HepG2 (cell line): ENCODE results near the gene CLASP2. TPM values are rescaled to one million over a fixed set of nuclear protein-coding genes. Genes with fewer than 3 reads are reported as not detected.

ENCODE experiments used
- ATAC-seq: fragments of 200-7000 bp; cut with Tn5 transposase; 3 replicates; pipeline ENCODE4 v1.9.1; 2020; ENCODE audit warnings: mild to moderate bottlenecking, moderate library complexity
- BruUV-seq: library from RNA; stranded (reverse); fragments of 400-500 nt; replicated peaks from 2 replicates; lab custom pipeline; 2021; lab: Mats Ljungman, UMichigan
- CTCF ChIA-PET: fragments of 300-600 bp; formaldehyde crosslinking; extraction: SDS; loops from one replicate; lab custom pipeline; 2021; ENCODE audit warnings: low total read pairs, inconsistent platforms, low intra/inter-chr PET ratio; lab: Yijun Ruan, JAX
- POLR2A ChIA-PET: fragments of 350-600 bp; sonication (Branson Sonifier 250); formaldehyde crosslinking; loops from one replicate; lab custom pipeline; 2020; ENCODE audit warnings: antibody characterized with exemption, inconsistent platforms; lab: Yijun Ruan, JAX
- DNase-seq: peaks from one replicate; pipeline ENCODE4 v3.0.0-alpha.2; 2015; ENCODE audit warnings: low spot score
- FAIRE-seq: peaks from 3 replicates; lab custom pipeline; 2011; peaks lifted over from hg19 to GRCh38; lab: Jason Lieb, UNC
- H2AFZ ChIP-seq: one replicate; pipeline ENCODE4 v1.6.1; 2011; ENCODE audit warnings: low read length, inconsistent platforms
- H3K27ac ChIP-seq: fragments of 300-600 bp; 3 replicates; pipeline ENCODE4 v1.8.0; 2011; ENCODE audit warnings: mixed run types, mild to moderate bottlenecking, mixed read lengths, low read length, inconsistent platforms; ENCODE audit not compliant: insufficient read depth; ENCODE audit errors: extremely low read length
- H3K27me3 ChIP-seq, 2 experiments: fragments of 200-600 bp in 1 of 2; 2 replicates in 1 of 2; 3 replicates in 1 of 2; pipeline versions ENCODE4 v1.6.0 to v1.8.0; 2011; ENCODE audit warnings: low read length in 2 of 2, mild to moderate bottlenecking in 2 of 2, moderate library complexity in 2 of 2, inconsistent platforms in 1 of 2; ENCODE audit not compliant: insufficient read depth in 2 of 2, control insufficient read depth in 1 of 2
- H3K36me3 ChIP-seq, 2 experiments: fragments of 200-600 bp in 1 of 2; replicated peaks in 1 of 2; 2 replicates in 1 of 2; 3 replicates in 1 of 2; pipeline versions ENCODE4 v1.5.1 to v1.8.0; 2011; ENCODE audit warnings: low read length in 2 of 2, inconsistent platforms in 1 of 2; ENCODE audit not compliant: insufficient read depth in 2 of 2, control insufficient read depth in 1 of 2
- H3K4me1 ChIP-seq: 2 replicates; pipeline ENCODE4 v1.5.1; 2012; ENCODE audit warnings: low read length, inconsistent platforms; ENCODE audit not compliant: insufficient read depth
- H3K4me2 ChIP-seq: 2 replicates; pipeline ENCODE4 v1.6.0; 2011; ENCODE audit warnings: low read depth, low read length, inconsistent platforms
- H3K4me3 ChIP-seq, 3 experiments: fragments of 200-600 bp in 1 of 3; sonication (generic), shearing (Covaris generic) in 1 of 3; replicated peaks in 1 of 3; 2 replicates each; pipeline ENCODE4 v1.5.1; 2011 to 2016; ENCODE audit warnings: low read length in 3 of 3, inconsistent platforms in 2 of 3, low read depth in 2 of 3, mild to moderate bottlenecking in 2 of 3, control low read depth in 1 of 3, mixed read lengths in 1 of 3; ENCODE audit not compliant: insufficient read depth in 1 of 3
- H3K79me2 ChIP-seq: one replicate; pipeline ENCODE4 v1.6.1; 2011; ENCODE audit warnings: low read length, inconsistent platforms; ENCODE audit not compliant: insufficient read depth
- H3K9ac ChIP-seq: 2 replicates; pipeline ENCODE4 v1.6.0; 2011; ENCODE audit warnings: mild to moderate bottlenecking, low read depth, low read length, inconsistent platforms; ENCODE audit not compliant: insufficient read depth
- H3K9me3 ChIP-seq: 2 replicates; pipeline ENCODE4 v1.5.1; 2012; ENCODE audit warnings: mild to moderate bottlenecking, low read length
- H4K20me1 ChIP-seq: 2 replicates; pipeline ENCODE4 v1.6.0; 2011; ENCODE audit warnings: inconsistent platforms, mild to moderate bottlenecking, low read length, moderate library complexity; ENCODE audit not compliant: insufficient read depth
- ATF2 ChIP-seq: sonication (generic); formaldehyde crosslinking; IDR thresholded peaks from 2 replicates; pipeline ENCODE4 v1.4.0; 2020; ENCODE audit warnings: missing genetic modification reagents
- ATM ChIP-seq: fragments of 450-650 bp; IDR thresholded peaks from 2 replicates; pipeline ENCODE4 v1.7.1; 2017; ENCODE audit warnings: mild to moderate bottlenecking, borderline replicate concordance
- ATRX ChIP-seq: sonication (generic); formaldehyde crosslinking; IDR thresholded peaks from 2 replicates; pipeline ENCODE4 v1.4.0; 2020; ENCODE audit warnings: missing genetic modification reagents, borderline replicate concordance
- CTCF ChIP-seq: sonication (generic); formaldehyde crosslinking; IDR thresholded peaks from 2 replicates; pipeline ENCODE4 v1.5.0; 2020; ENCODE audit warnings: mild to moderate bottlenecking, missing genetic modification reagents, moderate library complexity
- HCFC1 ChIP-seq: fragments of 150-350 bp; IDR thresholded peaks from 2 replicates; pipeline ENCODE4 v1.6.1; 2014; ENCODE audit warnings: low read depth, low read length
- IRX3 ChIP-seq: sonication (generic); formaldehyde crosslinking; IDR thresholded peaks from 2 replicates; pipeline ENCODE4 v1.8.1; 2023; ENCODE audit warnings: mild to moderate bottlenecking, low read depth, missing genetic modification reagents, borderline replicate concordance
- KDM6A ChIP-seq: IDR thresholded peaks from 2 replicates; pipeline ENCODE4 v1.6.1; 2016; ENCODE audit warnings: low read depth
- NAIF1 ChIP-seq: sonication (generic); formaldehyde crosslinking; IDR thresholded peaks from 2 replicates; pipeline ENCODE4 v1.5.0; 2020; ENCODE audit warnings: mild to moderate bottlenecking, missing genetic modification reagents, borderline replicate concordance
- TFE3 ChIP-seq: IDR thresholded peaks from 2 replicates; pipeline ENCODE4 v1.6.1; 2016
- ZBTB21 ChIP-seq: sonication (generic); formaldehyde crosslinking; IDR thresholded peaks from 2 replicates; pipeline ENCODE4 v1.4.0; 2020; ENCODE audit warnings: missing genetic modification reagents
- ZNF776 ChIP-seq: sonication (generic); formaldehyde crosslinking; IDR thresholded peaks from 2 replicates; pipeline ENCODE4 v1.4.0; 2020; ENCODE audit warnings: mild to moderate bottlenecking, missing genetic modification reagents
- WGBS: methylation state at CpG from one replicate; pipeline ENCODE4 v1.1.6; 2017; ENCODE audit warnings: low lambda C conversion rate; 5-methylcytosine and 5-hydroxymethylcytosine counted together
- in situ Hi-C: cut with HindIII; loops from 2 replicates; pipeline ENCODE4 v1.10.0; 2017; ENCODE audit warnings: low pct_unique_long_range_greater_than_20kb; ENCODE audit not compliant: extremely low pct_ligation_motif_present
- intact Hi-C: fragments of 100-400 bp; cut with micrococcal nuclease; formaldehyde crosslinking; loops from one replicate; pipeline ENCODE4 v1.10.0; 2022; ENCODE audit not compliant: unreplicated experiment
- polyA plus RNA-seq, 8 experiments: library from polyadenylated mRNA; depleted of rRNA in 3 of 8; stranded (reverse) in 7 of 8; unstranded in 1 of 8; fragments of >200 nt; fragmentation: Illumina TruSeq in 4 of 8; extraction: Trizol in 4 of 8; gene quantifications; 2 replicates each; pipeline versions ENCODE4 v1.2.1 to v1.2.3, GENCODE V29; 2011 to 2016; ENCODE audit warnings: low read depth in 4 of 8, missing spikeins in 1 of 8, mixed read lengths in 1 of 8; ENCODE audit not compliant: insufficient read depth in 1 of 8
- total RNA-seq, 5 experiments: library from RNA; depleted of rRNA; stranded (reverse); fragments of >200 nt; fragmentation: Illumina TruSeq; extraction: Trizol; gene quantifications; 2 replicates each; pipeline ENCODE4 v1.2.3, GENCODE V29; 2016; ENCODE audit warnings: low read depth in 1 of 5

The CLASP2 gene
- total and polyA plus RNA-seq, 2 of the 13 experiments (the other 11 are each of a cell fraction or from before 2014, with no cell fraction given) = 15.7 to 34.8 TPM

- H3K36me3 ChIP-seq = no peaks in the 10 kb centered on the region
- no peaks in the 10 kb centered on the region for H4K20me1 ChIP-seq
- no peak overlapping the region for H2AFZ ChIP-seq
- in situ Hi-C loops = no loop called here
- peak; percentile 84 for TF ChIP-seq ZNF776 (CRISPR knock-in tag)
- no peak for TF ChIP-seq ATM
- no peak for TF ChIP-seq ZBTB21 (CRISPR knock-in tag)
- TF ChIP-seq HCFC1 = no peak
- TF ChIP-seq KDM6A (CRISPR knock-in tag) = no peak
- no peak for TF ChIP-seq NAIF1 (CRISPR knock-in tag)
- no peak for TF ChIP-seq ATF2 (CRISPR knock-in tag)
- peak; percentile 22; the same call in 1 of the 2 replicates for TF ChIP-seq CTCF (CRISPR knock-in tag)
- no peak for TF ChIP-seq TFE3 (CRISPR knock-in tag)
- TF ChIP-seq ATRX = no peak
- no peak for TF ChIP-seq IRX3 (CRISPR knock-in tag)
- no peaks in the 10 kb centered on the region for H3K79me2 ChIP-seq
- no TSS peak for BruUV-seq
- H3K4me3 ChIP-seq = no peak overlapping the region
- ChIA-PET POLR2A (no interaction called here), CTCF (no interaction called here)
- no peak overlapping the region for H3K27ac ChIP-seq
- H3K27me3 ChIP-seq = 0 out of 5 replicates have a peak, but pooled peaks cover 0 to 8% of the 10 kb centered on the region in 2 experiments
- no peak overlapping the region for H3K9ac ChIP-seq
- peak; percentile 5 for DNase-seq
- intact Hi-C loops = no loop called here
- FAIRE-seq = no peak
- no peak for ATAC-seq
- H3K4me2 ChIP-seq = no peak overlapping the region
- H3K4me1 ChIP-seq = no peaks in the 10 kb centered on the region
- 30% methylated on average over 3 of the region's 3 CpGs for WGBS
- H3K9me3 ChIP-seq = peaks cover 11% of the 10 kb centered on the region; the same call in 1 of the 2 replicates
Observed at GRCh38 chr3:33732394-33732793, 14.3 kb upstream of the CLASP2 start.
